Kasumi-1 (cell line): ENCODE measurements around the gene RBM25.
A peak's percentile ranks its signal among the peaks of the same experiment; 100 is the strongest.
"Not testable (repeated sequence)": the region's sequence is repeated elsewhere in the genome, so short reads cannot be mapped to it uniquely, and the experiment has no call there.

Experiments
- DNase-seq, 2 experiments: peaks; one replicate each; lab custom pipeline; 2025; lab: John Stamatoyannopoulos, UW

RBM25 gene

GRCh38 chr14:73169855-73170254 is 111.5 kb downstream of the RBM25 start:
- DNase-seq: not testable (repeated sequence)

- DNase-seq: no peak
Measured at GRCh38 chr14:73170686-73171085, 112.4 kb downstream of the RBM25 start.

- no peak for DNase-seq
Measured at GRCh38 chr14:73172500-73172899, 114.2 kb downstream of the RBM25 start.

GRCh38 chr14:73173092-73173735 is 114.9 kb downstream of the RBM25 start:
- peak; percentile 67 to 89 for DNase-seq
